K562 (cell line): ENCODE data around the gene FBXO44.

Source experiments
- EZH2 ChIP-seq: IDR thresholded peaks from 2 replicates; pipeline ENCODE4 v1.6.1; 2012; ENCODE audit warnings: low read depth, mild to moderate bottlenecking, inconsistent platforms, low read length, borderline replicate concordance
- KLF16 ChIP-seq: IDR thresholded peaks from 2 replicates; pipeline ENCODE4 v1.6.1; 2016; ENCODE audit warnings: antibody characterized with exemption
- RBBP5 ChIP-seq: fragments of 200-600 bp; sonication (generic); IDR thresholded peaks from 2 replicates; pipeline ENCODE4 v1.6.1; 2012; ENCODE audit warnings: borderline replicate concordance, mild to moderate bottlenecking, low read length, control low read depth, inconsistent platforms; ENCODE audit not compliant: insufficient read depth, poor library complexity, severe bottlenecking
- STAT6 ChIP-seq: sonication (generic); formaldehyde crosslinking; IDR thresholded peaks from 2 replicates; pipeline ENCODE4 v1.8.1; 2023; ENCODE audit warnings: mild to moderate bottlenecking, missing genetic modification reagents
- ZHX1 ChIP-seq: fragments of 150-350 bp; conservative IDR thresholded peaks from 2 replicates; pipeline ENCODE4 v1.6.1; 2014; ENCODE audit warnings: low read length
- ZNF311 ChIP-seq: fragments of 250-450 bp; sonication (Bioruptor Pico); IDR thresholded peaks from 2 replicates; pipeline ENCODE4 v1.4.0; 2020; ENCODE audit warnings: mild to moderate bottlenecking, moderate library complexity

- no peak for TF ChIP-seq STAT6 (CRISPR knock-in tag)
- TF ChIP-seq ZHX1: no peak
- no peak for TF ChIP-seq EZH2
- no peak for TF ChIP-seq KLF16
- TF ChIP-seq ZNF311 (CRISPR knock-in tag): no peak
- TF ChIP-seq RBBP5: no peak
These were observed 6.4 kb downstream of the FBXO44 start for GRCh38 chr1:11661103-11661502.
